HG02588 (cell line): ENCODE measurements around the gene SLC39A7.

Experiments
- ATAC-seq: cut with Tn5 transposase; IDR thresholded peaks from one replicate; pipeline ENCODE4 v1.9.1; 2021; ENCODE audit warnings: mild to moderate bottlenecking, moderate library complexity; ENCODE audit not compliant: unreplicated experiment

Gene SLC39A7, protein sequence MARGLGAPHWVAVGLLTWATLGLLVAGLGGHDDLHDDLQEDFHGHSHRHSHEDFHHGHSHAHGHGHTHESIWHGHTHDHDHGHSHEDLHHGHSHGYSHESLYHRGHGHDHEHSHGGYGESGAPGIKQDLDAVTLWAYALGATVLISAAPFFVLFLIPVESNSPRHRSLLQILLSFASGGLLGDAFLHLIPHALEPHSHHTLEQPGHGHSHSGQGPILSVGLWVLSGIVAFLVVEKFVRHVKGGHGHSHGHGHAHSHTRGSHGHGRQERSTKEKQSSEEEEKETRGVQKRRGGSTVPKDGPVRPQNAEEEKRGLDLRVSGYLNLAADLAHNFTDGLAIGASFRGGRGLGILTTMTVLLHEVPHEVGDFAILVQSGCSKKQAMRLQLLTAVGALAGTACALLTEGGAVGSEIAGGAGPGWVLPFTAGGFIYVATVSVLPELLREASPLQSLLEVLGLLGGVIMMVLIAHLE

GRCh38 chr6:33200219-33201146, at the start of gene SLC39A7, which contains the start of gene RXRB:
Gene SLC39A7, plus strand, starts transcription at chr6:33200867. Its CDS starts 379 bp downstream, at chr6:33201246.
Gene RXRB, minus strand, starts transcription at chr6:33200665. Its CDS starts 189 bp downstream, at chr6:33200476.
- ATAC-seq: peak; percentile 52

- no peak for ATAC-seq
Measured at GRCh38 chr6:33151050-33151449, 49.6 kb upstream of the SLC39A7 start.

GRCh38 chr6:33154349-33154748, 46.3 kb upstream of the SLC39A7 start:
- no peak for ATAC-seq

GRCh38 chr6:33156561-33156960, 44.1 kb upstream of the SLC39A7 start:
- no peak for ATAC-seq

- ATAC-seq: no peak
Measured at GRCh38 chr6:33156964-33157363, 43.7 kb upstream of the SLC39A7 start.

DNA sequence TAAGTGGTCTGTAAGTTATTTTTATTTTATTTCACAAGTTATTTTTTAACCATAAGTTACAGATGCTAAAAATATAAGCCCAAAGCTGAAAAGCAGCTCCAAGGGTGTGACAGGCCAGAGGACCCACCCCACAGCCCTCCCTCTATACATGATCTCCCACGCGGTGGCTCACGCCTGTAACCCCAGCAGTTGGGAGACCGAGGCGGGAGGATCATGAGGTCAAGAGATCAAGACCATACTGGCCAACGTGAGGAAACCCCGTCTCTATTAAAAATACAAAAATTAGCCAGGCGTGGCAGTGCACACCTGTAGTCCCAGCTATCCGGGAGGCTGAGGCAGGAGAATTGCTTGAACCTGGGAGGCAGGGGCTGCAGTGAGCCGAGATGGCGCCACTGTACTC, 40.6 kb upstream of the SLC39A7 start:
- ATAC-seq: no peak

GRCh38 chr6:33160728-33161344, 39.8 kb upstream of the SLC39A7 start:
- ATAC-seq: no peak

- ATAC-seq: peak; percentile 58
Measured at GRCh38 chr6:33161354-33162331, 39.0 kb upstream of the SLC39A7 start.

DNA sequence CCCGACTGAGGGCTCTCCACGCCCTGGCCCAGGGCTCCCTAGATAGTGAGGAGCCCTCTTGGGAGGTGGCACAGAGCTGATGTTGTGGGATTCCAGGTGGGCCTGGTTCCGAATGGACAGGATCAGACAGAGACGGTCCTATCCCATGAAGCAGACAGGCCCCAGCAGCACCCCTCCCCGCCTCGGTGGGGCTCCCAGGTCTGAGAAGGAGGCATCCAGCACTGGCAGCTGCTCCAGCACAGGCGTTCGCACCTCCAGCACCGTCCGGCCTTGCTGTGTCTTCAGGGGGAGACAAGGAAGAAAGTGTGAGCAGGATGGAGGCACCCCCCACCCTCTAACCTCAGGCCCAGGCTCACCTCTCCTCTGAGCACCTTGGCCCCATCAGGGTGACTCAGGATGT, 37.1 kb upstream of the SLC39A7 start:
- no peak for ATAC-seq

DNA sequence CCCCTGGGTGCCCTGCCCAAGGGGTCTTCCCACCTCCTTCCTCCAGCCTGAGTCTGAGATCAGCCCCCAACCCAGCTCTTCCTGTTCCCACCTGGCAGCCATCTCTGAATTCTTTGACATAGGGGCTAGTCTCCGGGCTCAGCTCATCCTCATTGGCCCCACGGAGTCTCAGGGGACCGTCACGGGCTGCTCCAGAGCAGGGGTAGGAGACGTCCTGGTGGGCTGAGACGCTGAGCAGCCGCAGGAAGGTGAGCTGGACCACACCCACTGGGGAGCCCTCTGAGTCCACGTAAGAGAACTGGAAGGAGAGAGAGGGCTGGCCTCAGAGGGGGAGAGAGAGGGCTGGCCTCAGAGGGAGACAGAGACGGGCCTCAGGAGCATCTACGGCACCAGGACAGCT, 36.5 kb upstream of the SLC39A7 start:
- ATAC-seq: no peak

GRCh38 chr6:33164665-33165373, 35.8 kb upstream of the SLC39A7 start:
- no peak for ATAC-seq

DNA sequence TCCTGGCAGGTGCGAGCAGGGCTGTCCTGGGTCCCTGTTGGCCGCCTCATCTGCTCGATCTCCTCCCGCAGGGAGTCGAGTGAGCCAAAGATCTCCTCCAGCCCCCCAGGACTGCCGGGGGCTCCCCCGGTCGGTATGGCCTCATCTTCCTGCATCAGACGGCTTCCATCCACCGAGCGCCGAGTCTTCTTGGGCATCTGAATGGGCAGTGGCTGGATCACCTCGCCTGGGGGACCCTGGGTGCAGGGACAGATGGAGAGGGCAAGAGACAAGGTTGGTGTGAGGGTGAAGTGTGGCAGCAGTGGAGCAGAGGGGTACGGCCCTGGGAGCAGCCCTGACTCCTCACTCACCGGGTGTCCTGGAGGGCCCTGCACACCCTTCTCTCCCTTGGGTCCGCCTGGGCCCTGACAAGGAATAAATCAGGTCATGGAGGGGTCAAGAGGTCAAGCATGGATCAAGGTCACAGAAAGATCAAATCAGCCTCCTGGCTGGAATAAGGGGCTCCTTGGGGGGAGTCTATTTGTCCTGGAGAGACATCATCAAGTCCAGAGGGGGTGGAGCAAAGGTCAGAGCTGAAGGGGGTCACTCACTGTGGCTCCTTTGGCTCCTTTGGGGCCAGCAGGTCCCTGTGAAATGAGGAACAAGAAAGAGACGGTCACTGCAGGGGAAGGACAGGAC, 34.9 kb upstream of the SLC39A7 start:
- ATAC-seq: no peak

DNA sequence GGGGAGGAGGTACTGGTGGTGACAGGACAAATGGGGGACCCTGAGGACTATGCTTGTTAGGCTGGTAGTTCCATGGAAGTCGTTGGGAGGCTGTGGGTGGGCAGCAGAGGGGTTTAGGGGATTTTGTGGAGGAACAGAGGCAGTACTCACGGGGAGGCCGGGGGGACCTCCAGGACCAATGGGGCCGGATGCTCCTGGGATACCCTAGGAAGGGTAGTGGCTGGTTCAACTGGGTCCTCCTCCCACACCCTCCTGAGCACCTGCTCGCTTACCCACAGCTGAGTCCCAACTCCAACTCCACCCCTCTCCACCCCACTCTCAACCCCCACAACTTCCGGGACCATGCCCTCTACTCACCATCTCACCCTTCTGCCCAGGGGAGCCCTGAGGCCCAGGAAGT, 34.3 kb upstream of the SLC39A7 start:
- no peak for ATAC-seq

GRCh38 chr6:33166811-33167210, 33.9 kb upstream of the SLC39A7 start:
- no peak for ATAC-seq

DNA sequence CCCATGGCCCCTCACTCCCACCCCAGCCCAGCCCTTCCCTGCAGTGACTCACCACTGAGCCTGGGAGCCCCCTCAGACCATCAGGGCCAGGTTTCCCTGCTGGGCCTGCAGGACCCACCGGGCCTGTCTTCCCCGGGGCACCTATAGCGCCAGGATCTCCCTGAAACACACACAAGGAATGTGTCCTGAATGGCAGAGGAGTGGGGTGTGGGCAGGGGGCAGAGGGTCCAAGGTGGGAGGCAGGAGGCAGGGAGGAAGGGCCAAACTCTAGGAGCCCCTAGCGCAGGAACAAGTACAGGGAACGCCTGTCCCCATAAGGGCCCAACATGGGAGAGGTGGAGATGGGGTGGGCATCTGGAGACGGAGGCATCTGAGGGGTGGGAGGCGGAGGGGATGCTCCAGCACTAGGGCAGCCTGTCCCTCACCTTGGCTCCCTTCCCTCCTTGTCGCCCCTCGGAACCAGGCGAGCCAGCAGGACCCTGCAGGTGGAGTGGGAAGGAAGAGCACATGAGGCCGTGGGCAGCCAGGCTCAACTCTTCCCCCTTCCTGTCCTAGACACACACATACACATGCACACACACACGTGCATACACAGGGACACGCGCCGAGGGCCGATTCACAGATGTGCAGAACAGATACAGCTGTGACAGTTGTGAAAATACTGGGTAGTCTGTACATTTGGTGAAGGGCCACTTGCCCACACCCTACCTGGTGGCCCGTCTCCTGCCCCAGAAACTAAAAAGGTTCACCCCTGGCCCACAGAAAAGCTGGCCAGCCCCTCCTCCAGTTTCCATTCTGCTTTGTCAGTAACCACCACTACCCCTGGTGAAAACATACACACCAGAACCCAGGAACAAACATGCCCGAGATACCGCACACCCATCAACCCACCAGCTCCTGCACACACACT, 33.0 kb upstream of the SLC39A7 start:
- ATAC-seq: no peak

GRCh38 chr6:33168284-33168601, 32.4 kb upstream of the SLC39A7 start:
- no peak for ATAC-seq

DNA sequence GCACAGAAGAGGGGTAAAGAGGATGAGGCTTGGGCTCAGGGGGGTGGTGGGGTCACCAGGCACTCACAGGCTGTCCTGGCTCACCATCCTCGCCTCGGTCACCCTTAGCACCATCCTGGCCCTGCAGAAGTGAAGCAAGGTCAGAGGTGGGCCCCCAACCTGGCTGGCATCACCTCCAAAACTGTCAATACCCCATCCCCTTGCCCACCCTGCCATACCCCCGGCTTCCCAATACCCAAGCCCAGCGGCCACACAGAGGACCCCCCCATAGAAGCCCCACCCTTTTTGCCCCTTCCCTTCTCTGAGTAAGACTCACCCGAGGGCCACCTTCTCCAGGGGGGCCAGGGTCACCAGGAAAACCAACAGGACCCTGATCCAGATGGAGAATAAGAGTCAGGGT, 32.0 kb upstream of the SLC39A7 start:
- no peak for ATAC-seq
